AG04450 (cell line): ENCODE measurements around the gene CCBE1. TPM values are rescaled to one million over a fixed set of nuclear protein-coding genes. Genes with fewer than 3 reads are reported as not detected.

Experiments
- CTCF ChIA-PET: fragments of 300-600, 350-600 bp; formaldehyde crosslinking; extraction: SDS; loops from one replicate; lab custom pipeline; 2022; ENCODE audit warnings: antibody characterized with exemption, inconsistent platforms; lab: Charles Lee
- POLR2A ChIA-PET: fragments of 350-600 bp; formaldehyde crosslinking; extraction: SDS; loops from one replicate; lab custom pipeline; 2021; ENCODE audit warnings: antibody characterized with exemption, inconsistent platforms; lab: Yijun Ruan, JAX
- DNase-seq: peaks from one replicate; pipeline ENCODE4 v3.0.0-alpha.2; 2011; ENCODE audit warnings: low read depth, low spot score
- H3K27ac ChIP-seq: one replicate; pipeline ENCODE4 v1.5.1; 2012; ENCODE audit warnings: low read depth, low read length, control low read depth
- H3K27me3 ChIP-seq: one replicate; pipeline ENCODE4 v1.6.0; 2012; ENCODE audit warnings: low read length; ENCODE audit not compliant: control insufficient read depth, insufficient read depth
- H3K4me3 ChIP-seq: 2 replicates; pipeline ENCODE4 v1.5.1; 2011; ENCODE audit warnings: mild to moderate bottlenecking, low read depth, low read length, control low read depth
- H3K9me3 ChIP-seq: 2 replicates; pipeline ENCODE4 v1.5.1; 2012; ENCODE audit warnings: low read length; ENCODE audit not compliant: control insufficient read depth, insufficient read depth
- polyA plus RNA-seq: library from polyadenylated mRNA; depleted of rRNA; stranded (reverse); fragments of >200 nt; gene quantifications from 2 replicates; pipeline ENCODE4 v1.2.3, GENCODE V29; 2011
- TF ChIP-seq, protein P1 (sequence below): IDR thresholded peaks from 2 replicates; pipeline ENCODE4 v1.5.1; 2011; ENCODE audit warnings: low read depth, low read length, control low read depth, inconsistent platforms

The CCBE1 gene
- polyA plus RNA-seq, 1 experiment: 40.4 TPM

DNA sequence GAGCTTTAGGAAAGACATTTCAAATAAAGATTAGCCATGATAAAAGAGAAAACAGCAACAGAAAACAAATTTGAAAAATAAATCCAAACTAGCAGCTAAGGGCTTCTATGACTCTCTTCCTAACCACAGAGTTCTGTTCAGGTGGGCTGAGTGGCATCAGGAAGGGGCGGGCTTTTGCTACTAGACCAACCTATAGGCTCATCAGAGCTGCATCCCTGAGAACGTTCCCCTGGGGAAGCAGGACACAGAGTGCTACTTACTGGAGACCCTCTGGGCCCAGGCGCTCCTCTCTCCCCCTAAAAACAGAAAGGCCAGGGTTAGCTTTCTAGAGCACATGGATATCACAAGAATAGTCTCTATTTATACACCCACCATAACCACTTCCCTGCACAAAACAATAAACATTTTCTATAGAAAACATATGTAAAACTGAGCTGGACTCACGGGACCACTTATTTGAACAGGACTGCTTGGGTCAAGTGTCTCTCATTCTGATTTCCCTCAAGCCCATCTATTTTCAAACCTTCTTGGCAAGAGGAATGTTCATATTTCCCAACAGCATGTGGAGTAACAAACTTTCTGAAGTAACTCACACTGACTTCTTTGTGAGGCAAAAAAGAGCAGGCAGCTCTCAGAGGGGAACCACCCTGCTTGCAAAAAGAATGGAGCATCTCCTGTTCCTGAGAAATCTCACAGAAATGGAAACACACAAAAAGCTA, 259.2 kb downstream of the CCBE1 start:
- Histone ChIP-seq H3K27me3 (no peaks in the 10 kb centered on the region), H3K27ac (no peak overlapping the region), H3K9me3 (no peaks in the 10 kb centered on the region), H3K4me3 (no peak overlapping the region)
- TF ChIP-seq, protein P1, sequence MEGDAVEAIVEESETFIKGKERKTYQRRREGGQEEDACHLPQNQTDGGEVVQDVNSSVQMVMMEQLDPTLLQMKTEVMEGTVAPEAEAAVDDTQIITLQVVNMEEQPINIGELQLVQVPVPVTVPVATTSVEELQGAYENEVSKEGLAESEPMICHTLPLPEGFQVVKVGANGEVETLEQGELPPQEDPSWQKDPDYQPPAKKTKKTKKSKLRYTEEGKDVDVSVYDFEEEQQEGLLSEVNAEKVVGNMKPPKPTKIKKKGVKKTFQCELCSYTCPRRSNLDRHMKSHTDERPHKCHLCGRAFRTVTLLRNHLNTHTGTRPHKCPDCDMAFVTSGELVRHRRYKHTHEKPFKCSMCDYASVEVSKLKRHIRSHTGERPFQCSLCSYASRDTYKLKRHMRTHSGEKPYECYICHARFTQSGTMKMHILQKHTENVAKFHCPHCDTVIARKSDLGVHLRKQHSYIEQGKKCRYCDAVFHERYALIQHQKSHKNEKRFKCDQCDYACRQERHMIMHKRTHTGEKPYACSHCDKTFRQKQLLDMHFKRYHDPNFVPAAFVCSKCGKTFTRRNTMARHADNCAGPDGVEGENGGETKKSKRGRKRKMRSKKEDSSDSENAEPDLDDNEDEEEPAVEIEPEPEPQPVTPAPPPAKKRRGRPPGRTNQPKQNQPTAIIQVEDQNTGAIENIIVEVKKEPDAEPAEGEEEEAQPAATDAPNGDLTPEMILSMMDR: no peak
- CTCF ChIA-PET: interaction anchor here (2.4 kb wide), 1 partner anchor 385 kb away, joined by 10 read pairs; no protein-coding TSS in a partner anchor
- no peak for DNase-seq
- POLR2A ChIA-PET: interaction anchor here (0.5 kb wide), 1 partner anchor 64 kb away, joined by 3 read pairs; no protein-coding TSS in a partner anchor

DNA sequence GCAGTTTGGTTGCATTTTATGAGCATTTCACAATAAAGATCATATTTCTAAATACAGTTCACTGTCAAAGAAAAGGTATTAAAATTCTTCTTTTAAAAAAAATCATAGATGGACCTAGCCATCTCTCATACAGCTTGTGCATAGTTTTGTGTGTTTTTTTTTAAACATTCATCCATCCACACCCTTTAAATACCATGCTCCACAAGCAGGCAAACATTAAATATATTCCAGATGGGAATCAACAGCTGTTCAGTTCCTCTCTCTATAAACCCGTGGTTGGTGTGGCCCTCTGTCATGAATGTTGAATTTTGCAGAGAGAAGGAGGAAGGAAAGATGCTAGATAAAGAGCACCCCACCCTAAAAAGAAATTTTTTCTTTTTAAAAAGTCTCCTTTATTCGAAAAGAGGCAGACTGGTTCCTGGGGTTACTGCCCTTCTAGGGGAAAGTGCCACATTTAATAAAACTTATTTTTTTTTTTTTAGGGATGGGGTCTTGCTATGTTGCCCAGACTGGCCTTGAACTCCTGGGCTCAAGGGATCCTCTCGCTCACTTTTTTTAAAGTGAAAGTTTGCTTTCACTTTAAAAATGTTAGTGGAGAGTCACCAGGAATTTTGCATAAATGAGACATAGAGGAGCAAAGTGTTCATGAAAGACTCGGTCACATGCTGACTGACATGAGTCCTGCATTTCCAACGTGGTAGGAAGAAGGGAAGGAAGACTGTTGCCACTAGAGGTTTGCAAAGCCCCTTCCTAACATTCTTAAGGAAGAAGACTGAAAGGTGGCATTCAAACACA, 264.2 kb downstream of the CCBE1 start:
- H3K9me3 ChIP-seq: no peaks in the 10 kb centered on the region
- TF ChIP-seq, protein P1: no peak
- POLR2A ChIA-PET: no interaction called here
- H3K27me3 ChIP-seq: no peaks in the 10 kb centered on the region
- no peak overlapping the region for H3K27ac ChIP-seq
- no peak overlapping the region for H3K4me3 ChIP-seq
- CTCF ChIA-PET: interaction anchor here (0.6 to 1.8 kb wide), 3 partner anchors 31 to 391 kb away, joined by 3 to 8 read pairs (median 5); no protein-coding TSS in a partner anchor
- DNase-seq: no peak

DNA sequence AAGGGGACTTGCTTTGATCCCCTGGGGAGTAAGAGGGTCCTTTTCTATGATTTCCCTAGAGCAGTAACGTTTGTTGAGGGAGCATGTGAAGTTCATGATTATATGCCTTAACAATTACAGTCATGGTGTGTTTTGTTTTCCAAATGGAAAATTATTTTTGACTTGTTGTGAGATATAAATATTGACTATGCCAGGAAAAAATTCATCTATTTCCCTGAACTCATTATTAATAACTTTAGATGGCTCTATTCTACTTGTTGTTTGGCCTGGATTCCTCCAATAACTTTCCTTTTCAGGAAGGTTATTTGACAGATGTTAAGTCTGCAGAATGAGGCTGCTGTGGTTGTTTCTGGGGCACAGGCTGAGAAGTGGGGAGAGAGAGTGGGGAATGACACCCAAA, 266.1 kb downstream of the CCBE1 start:
- Histone ChIP-seq H3K27me3 (no peaks in the 10 kb centered on the region), H3K27ac (no peak overlapping the region), H3K9me3 (no peaks in the 10 kb centered on the region), H3K4me3 (no peak overlapping the region)
- ChIA-PET POLR2A (no interaction called here), CTCF (no interaction called here)
- no peak for DNase-seq
- TF ChIP-seq, protein P1: no peak

DNA sequence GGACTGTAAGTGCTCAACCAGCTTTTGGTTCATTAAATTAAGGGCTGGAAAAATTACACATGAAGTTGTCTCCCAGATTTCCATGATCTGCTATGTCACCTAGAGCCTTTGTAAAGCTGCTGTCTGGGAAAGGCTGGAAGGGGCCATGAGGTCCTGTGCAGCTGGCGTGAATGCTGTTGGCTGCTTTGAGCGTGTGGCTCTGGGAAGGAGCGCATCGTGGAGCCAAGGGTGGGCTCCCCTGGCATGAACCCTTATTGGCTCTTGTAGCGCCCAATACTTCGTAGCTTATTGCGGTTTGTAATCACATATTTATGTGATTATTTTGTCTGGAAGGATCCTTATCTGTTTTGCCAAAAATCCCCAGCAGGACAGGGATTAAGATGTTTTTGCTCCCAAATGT, 267.6 kb downstream of the CCBE1 start:
- Histone ChIP-seq H3K9me3 (no peaks in the 10 kb centered on the region), H3K27ac (no peak overlapping the region), H3K4me3 (no peak overlapping the region), H3K27me3 (no peaks in the 10 kb centered on the region)
- ChIA-PET POLR2A (no interaction called here), CTCF (interaction anchor here (1.1 to 1.7 kb wide), 2 partner anchors 27 to 394 kb away, joined by 3 to 12 read pairs; no protein-coding TSS in a partner anchor)
- no peak for DNase-seq
- TF ChIP-seq, protein P1: no peak

DNA sequence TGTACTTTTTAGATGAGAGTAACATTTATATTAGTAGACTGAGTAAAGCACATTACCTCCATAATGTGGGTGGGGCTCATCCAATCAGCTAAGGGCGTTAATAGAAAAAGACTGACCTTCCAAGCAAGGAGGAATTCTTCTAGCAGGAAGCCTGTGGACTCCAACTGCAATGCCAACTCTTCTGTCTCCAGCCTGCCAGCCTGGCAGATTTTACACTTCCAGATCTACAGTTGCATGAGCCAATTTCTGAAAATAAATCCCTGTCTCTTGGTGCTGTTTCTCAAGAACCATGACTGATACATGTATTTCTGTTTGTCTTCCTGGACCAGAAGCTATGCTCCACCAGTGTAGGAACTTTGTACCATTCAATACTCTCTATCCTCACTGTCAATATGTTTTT, 269.2 kb downstream of the CCBE1 start:
- TF ChIP-seq, protein P1: no peak
- Histone ChIP-seq H3K4me3 (no peak overlapping the region), H3K27ac (no peak overlapping the region), H3K9me3 (no peaks in the 10 kb centered on the region), H3K27me3 (no peaks in the 10 kb centered on the region)
- POLR2A ChIA-PET: no interaction called here
- CTCF ChIA-PET: no interaction called here
- no peak for DNase-seq
